ENCODE data around the gene UTP14A. TPM values are rescaled to one million over a fixed set of nuclear protein-coding genes. Genes with fewer than 3 reads are reported as not detected.

Gene UTP14A
- total and polyA plus RNA-seq, 7 donors, result 5.5 to 18.2 (median 15.0) TPM

DNA sequence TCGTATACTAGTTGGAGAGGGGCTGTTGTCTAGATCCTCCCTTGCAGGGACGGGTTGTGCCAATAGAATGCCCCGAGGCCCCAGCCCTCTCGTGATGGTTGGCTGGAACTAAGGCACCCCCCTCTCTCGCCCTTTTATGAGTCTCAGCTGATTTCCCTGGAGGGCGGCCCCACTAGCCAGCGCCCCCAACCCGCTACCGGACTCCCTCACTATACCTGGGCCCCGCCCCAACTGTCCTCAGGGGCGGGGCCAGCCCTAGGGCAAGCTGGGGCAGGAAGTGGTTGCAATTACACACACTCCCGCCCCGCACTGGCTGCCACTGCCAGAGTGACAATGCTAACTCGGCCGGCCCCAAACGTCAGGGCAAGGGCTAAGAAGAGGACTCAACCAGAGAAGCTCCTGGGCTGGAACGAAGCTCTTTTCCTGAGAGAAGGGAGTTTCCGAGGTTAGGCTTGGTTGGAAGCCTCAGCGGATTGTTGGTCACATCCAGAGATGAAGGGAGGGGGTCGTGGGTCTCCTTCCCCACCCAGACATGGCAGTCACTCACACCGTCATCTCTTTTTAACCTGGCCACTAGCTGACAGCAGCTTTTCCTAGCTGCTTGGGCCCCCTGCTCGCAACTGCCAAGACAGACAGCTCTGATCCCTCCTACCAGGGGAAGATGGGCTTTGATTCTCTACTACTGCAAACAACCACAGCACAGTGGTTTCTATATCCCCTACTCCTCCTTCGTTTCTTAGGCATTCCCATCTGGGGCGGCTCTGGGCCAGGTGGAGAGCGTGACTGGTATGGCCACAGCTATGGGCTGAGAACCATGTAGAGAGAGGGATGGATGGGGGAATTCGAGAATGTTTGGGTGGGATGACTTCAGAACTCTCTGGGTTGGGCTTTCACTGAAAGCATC lies 55.5 kb downstream of the UTP14A start:
- peak; percentile 64 for DNase-seq
- H3K27me3 ChIP-seq, result no peaks in the 10 kb centered on the region
- WGBS, 2 donors, result 8 to 16% methylated on average over 26 of the region's 26 CpGs
- intact Hi-C loops (cut with DNase I), result no loop called here
- no peaks in the 10 kb centered on the region for H3K9me3 ChIP-seq
- TF ChIP-seq CTCF (IDR thresholded peaks at IDR 0.05) (no peak), POLR2A (IDR thresholded peaks at IDR 0.05) (no peak), POLR2AphosphoS5 (IDR thresholded peaks at IDR 0.05) (no peak), EP300 (IDR thresholded peaks at IDR 0.05) (no peak)
- no peak overlapping the region for H3K27ac ChIP-seq
- H3K36me3 ChIP-seq, result no peaks in the 10 kb centered on the region
- H3K4me1 ChIP-seq, result peaks cover 0 to 6% (median 3%) of the 10 kb centered on the region in 4 donors
- no peak overlapping the region for H3K4me3 ChIP-seq

DNA sequence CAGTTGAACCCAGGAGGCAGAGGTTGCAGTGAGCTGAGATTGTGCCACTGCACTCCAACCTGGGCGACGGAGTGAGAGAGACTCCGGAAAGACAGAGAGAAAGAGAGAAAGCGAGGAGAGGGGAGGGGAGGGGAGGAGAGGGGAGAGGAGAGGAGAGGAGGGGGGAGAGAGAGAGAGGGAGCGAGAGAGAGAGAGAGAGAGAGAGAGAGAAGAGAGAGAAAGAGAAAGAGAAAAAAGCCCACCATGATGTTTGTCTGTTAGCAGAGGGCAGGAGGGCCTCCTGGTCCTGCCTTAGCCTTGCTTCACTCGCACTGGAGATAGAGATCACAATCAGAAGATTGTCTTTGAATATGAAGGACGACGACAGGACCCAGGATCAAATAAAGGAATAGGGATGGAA lies 57.8 kb downstream of the UTP14A start:
- no peak overlapping the region for H3K27ac ChIP-seq
- intact Hi-C loops (cut with DNase I), result no loop called here
- no peaks in the 10 kb centered on the region for H3K9me3 ChIP-seq
- TF ChIP-seq POLR2AphosphoS5 (IDR thresholded peaks at IDR 0.05) (no peak), CTCF (IDR thresholded peaks at IDR 0.05) (no peak), EP300 (IDR thresholded peaks at IDR 0.05) (no peak), POLR2A (IDR thresholded peaks at IDR 0.05) (no peak)
- H3K36me3 ChIP-seq, result no peaks in the 10 kb centered on the region
- peaks cover 0 to 6% (median 0%) of the 10 kb centered on the region in 4 donors for H3K4me1 ChIP-seq
- H3K4me3 ChIP-seq, result no peak overlapping the region
- no peak for DNase-seq
- WGBS, 2 donors, result 94 to 96% methylated on average over 8 of the region's 8 CpGs
- no peaks in the 10 kb centered on the region for H3K27me3 ChIP-seq

GRCh38 chrX:129965166-129965565 lies 59.2 kb downstream of the UTP14A start:
- no peaks in the 10 kb centered on the region for H3K9me3 ChIP-seq
- no peaks in the 10 kb centered on the region for H3K4me1 ChIP-seq
- TF ChIP-seq POLR2AphosphoS5 (IDR thresholded peaks at IDR 0.05) (no peak), POLR2A (IDR thresholded peaks at IDR 0.05) (no peak), CTCF (IDR thresholded peaks at IDR 0.05) (no peak), EP300 (IDR thresholded peaks at IDR 0.05) (no peak)
- no peak overlapping the region for H3K27ac ChIP-seq
- WGBS, 2 donors, result 51 to 84% methylated on average over 6 of the region's 6 CpGs
- no peak for DNase-seq
- no peaks in the 10 kb centered on the region for H3K27me3 ChIP-seq
- no peaks in the 10 kb centered on the region for H3K36me3 ChIP-seq
- no peak overlapping the region for H3K4me3 ChIP-seq
- intact Hi-C loops (cut with DNase I), result no loop called here

DNA sequence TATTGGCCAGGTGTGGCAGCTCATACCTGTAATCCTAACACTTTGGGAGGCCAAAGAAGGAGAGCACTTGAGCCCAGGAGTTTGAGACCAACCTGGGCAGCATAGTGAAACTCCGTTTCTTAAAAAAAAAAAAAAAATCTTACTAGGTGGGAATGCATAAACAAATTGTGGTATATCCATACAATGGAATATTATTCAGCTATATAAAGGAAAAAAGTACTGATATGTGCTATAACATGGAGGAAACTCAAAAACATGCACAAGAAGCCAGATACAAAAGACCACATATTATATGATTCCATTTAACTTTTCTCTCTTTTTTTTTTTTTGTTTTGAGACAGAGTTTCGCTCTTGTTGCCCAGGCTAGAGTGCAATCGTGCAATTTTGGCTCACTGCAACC lies 63.0 kb downstream of the UTP14A start:
- DNase-seq, result no peak
- Histone ChIP-seq H3K4me1 (no peaks in the 10 kb centered on the region), H3K4me3 (no peak overlapping the region), H3K36me3 (no peaks in the 10 kb centered on the region), H3K27ac (no peak overlapping the region), H3K9me3 (no peaks in the 10 kb centered on the region), H3K27me3 (no peaks in the 10 kb centered on the region)
- intact Hi-C loops (cut with DNase I), result no loop called here
- 92 to 96% methylated on average over 3 of the region's 3 CpGs for WGBS, 2 donors
- TF ChIP-seq POLR2AphosphoS5 (IDR thresholded peaks at IDR 0.05), result no peak
- no peak for TF ChIP-seq CTCF (IDR thresholded peaks at IDR 0.05)
- no peak for TF ChIP-seq POLR2A (IDR thresholded peaks at IDR 0.05)
- TF ChIP-seq EP300 (IDR thresholded peaks at IDR 0.05), result no peak
